Cardiac muscle cell (in vitro differentiated cells and primary cell): ENCODE data around the gene NLGN4X. TPM values are rescaled to one million over a fixed set of nuclear protein-coding genes. Genes with fewer than 3 reads are reported as not detected.

Experiments used
- DNase-seq, 2 donors: peaks; one replicate each; pipeline versions ENCODE4 v3.0.0 to v3.0.0-alpha.2; 2010 to 2017; ENCODE audit warnings: low read depth in 1 of 2, low spot score in 1 of 2
- H3K27ac ChIP-seq: fragments of 200-600 bp; sonication (generic); 2 replicates; pipeline ENCODE4 v1.5.1; 2016
- H3K27me3 ChIP-seq: fragments of 200-600 bp; sonication (generic); 2 replicates; pipeline ENCODE4 v1.6.0; 2016; ENCODE audit warnings: control low read depth
- H3K36me3 ChIP-seq: fragments of 200-600 bp; sonication (generic); 2 replicates; pipeline ENCODE4 v1.5.1; 2016; ENCODE audit warnings: control low read depth
- H3K4me1 ChIP-seq: fragments of 200-600 bp; sonication (generic); 2 replicates; pipeline ENCODE4 v1.8.1; 2017; ENCODE audit warnings: low read depth, mild to moderate bottlenecking, mixed run types
- H3K4me3 ChIP-seq: fragments of 200-600 bp; sonication (generic); 2 replicates; pipeline ENCODE4 v1.5.1; 2016; ENCODE audit warnings: mild to moderate bottlenecking
- H3K9me3 ChIP-seq: fragments of 200-600 bp; sonication (generic); 2 replicates; pipeline ENCODE4 v1.5.1; 2017; ENCODE audit warnings: low read depth, mild to moderate bottlenecking, control low read depth
- polyA plus RNA-seq: library from polyadenylated mRNA; unstranded; fragments of >200 nt; fragmentation: Nextera tagmentation; extraction: Ambion mirVana; gene quantifications from 2 replicates; pipeline ENCODE4 v1.2.1, GENCODE V29; 2016
- total RNA-seq: library from RNA; depleted of rRNA; stranded (reverse); fragments of >200 nt; gene quantifications from 2 replicates; pipeline ENCODE4 v1.2.3, GENCODE V29; 2016
- TF ChIP-seq, protein P1 (sequence below): IDR thresholded peaks from 2 replicates; pipeline ENCODE4 v1.5.1; 2012; ENCODE audit warnings: low read depth, mild to moderate bottlenecking, low read length

The NLGN4X gene
- total and polyA plus RNA-seq, 2 experiments from 2014 or later, result 4.2 to 6.9 TPM

DNA sequence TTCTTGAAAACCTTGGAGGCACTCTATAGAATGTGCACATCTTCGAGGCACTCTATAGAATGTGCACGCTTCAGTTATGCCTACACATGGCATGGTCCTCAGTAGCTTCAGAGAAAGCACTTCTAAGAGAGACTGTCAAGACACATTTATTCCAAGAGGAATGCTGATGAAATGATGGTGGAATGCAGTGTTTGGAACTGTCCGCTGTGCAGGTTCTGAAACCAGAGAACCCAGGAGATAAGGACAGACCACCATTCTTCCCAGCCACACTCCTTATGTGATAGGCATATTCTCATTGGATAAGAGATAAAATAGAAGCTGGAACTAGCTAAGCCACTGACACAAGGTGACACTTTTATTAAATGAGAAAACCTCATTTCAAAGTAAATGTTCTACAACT lies 263.3 kb downstream of the NLGN4X start:
- H3K4me1 ChIP-seq, result no peaks in the 10 kb centered on the region
- H3K36me3 ChIP-seq, result no peaks in the 10 kb centered on the region
- no peaks in the 10 kb centered on the region for H3K9me3 ChIP-seq
- TF ChIP-seq, protein P1, sequence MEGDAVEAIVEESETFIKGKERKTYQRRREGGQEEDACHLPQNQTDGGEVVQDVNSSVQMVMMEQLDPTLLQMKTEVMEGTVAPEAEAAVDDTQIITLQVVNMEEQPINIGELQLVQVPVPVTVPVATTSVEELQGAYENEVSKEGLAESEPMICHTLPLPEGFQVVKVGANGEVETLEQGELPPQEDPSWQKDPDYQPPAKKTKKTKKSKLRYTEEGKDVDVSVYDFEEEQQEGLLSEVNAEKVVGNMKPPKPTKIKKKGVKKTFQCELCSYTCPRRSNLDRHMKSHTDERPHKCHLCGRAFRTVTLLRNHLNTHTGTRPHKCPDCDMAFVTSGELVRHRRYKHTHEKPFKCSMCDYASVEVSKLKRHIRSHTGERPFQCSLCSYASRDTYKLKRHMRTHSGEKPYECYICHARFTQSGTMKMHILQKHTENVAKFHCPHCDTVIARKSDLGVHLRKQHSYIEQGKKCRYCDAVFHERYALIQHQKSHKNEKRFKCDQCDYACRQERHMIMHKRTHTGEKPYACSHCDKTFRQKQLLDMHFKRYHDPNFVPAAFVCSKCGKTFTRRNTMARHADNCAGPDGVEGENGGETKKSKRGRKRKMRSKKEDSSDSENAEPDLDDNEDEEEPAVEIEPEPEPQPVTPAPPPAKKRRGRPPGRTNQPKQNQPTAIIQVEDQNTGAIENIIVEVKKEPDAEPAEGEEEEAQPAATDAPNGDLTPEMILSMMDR, result no peak
- no peak overlapping the region for H3K27ac ChIP-seq
- H3K27me3 ChIP-seq, result no peaks in the 10 kb centered on the region
- no peak overlapping the region for H3K4me3 ChIP-seq
- peak in 1 of 2 donors; percentile 26 for DNase-seq

DNA sequence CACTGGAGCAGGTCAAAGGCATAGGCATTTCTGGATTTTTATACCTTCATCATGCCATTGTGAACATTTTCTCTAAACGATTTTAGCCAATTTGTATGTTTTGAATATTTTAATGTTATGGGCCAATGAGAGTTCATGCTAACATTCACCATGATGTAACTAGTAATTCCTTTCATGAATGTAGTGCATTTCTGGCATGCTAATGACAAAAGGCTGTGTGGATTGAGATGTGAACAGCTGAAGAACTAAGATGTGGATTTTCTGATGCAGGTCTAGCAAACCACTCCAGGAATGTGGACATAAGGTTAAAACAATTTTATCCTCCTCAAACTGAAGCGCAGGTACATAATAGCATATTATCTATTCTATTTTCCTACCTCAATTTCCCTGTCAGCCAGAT lies 269.4 kb downstream of the NLGN4X start:
- TF ChIP-seq, protein P1, result no peak
- DNase-seq, result no peak
- no peaks in the 10 kb centered on the region for H3K4me1 ChIP-seq
- no peaks in the 10 kb centered on the region for H3K36me3 ChIP-seq
- no peak overlapping the region for H3K4me3 ChIP-seq
- no peaks in the 10 kb centered on the region for H3K27me3 ChIP-seq
- no peak overlapping the region for H3K27ac ChIP-seq
- H3K9me3 ChIP-seq, result no peaks in the 10 kb centered on the region

- no peaks in the 10 kb centered on the region for H3K27me3 ChIP-seq
- no peaks in the 10 kb centered on the region for H3K36me3 ChIP-seq
- no peak overlapping the region for H3K4me3 ChIP-seq
- TF ChIP-seq, protein P1, result no peak
- no peaks in the 10 kb centered on the region for H3K4me1 ChIP-seq
- DNase-seq, result no peak
- H3K27ac ChIP-seq, result no peak overlapping the region
- H3K9me3 ChIP-seq, result no peaks in the 10 kb centered on the region
These were observed 270.1 kb downstream of the NLGN4X start for GRCh38 chrX:5958523-5958922.

DNA sequence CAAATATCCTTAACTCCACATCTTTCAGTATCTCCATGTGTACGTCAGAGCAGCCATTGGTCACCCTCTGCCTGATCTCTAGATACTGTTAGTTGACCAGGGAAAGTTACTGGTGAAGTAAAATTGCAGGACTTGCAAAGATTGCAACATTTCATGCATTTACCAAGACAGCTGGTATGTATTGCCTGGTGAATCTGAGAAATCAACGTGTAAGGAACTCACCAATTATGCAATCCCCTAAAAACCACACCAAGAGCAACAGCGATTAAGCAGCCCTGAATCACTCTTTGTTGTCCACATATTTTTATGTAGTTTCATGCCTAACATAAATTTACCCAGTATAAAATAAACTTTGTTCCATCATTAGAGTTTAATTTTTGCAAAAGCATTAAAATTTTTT lies 271.2 kb downstream of the NLGN4X start:
- DNase-seq, result peak in 1 of 2 donors; percentile 52
- H3K27ac ChIP-seq, result no peak overlapping the region
- no peak overlapping the region for H3K4me3 ChIP-seq
- TF ChIP-seq, protein P1, result no peak
- H3K4me1 ChIP-seq, result no peaks in the 10 kb centered on the region
- H3K27me3 ChIP-seq, result no peaks in the 10 kb centered on the region
- H3K9me3 ChIP-seq, result no peaks in the 10 kb centered on the region
- H3K36me3 ChIP-seq, result no peaks in the 10 kb centered on the region

- Histone ChIP-seq H3K4me1 (no peaks in the 10 kb centered on the region), H3K36me3 (no peaks in the 10 kb centered on the region), H3K9me3 (no peaks in the 10 kb centered on the region), H3K27me3 (no peaks in the 10 kb centered on the region), H3K4me3 (no peak overlapping the region), H3K27ac (no peak overlapping the region)
- TF ChIP-seq, protein P1, result no peak
- peak in 1 of 2 donors; percentile 50 for DNase-seq
These were observed 292.2 kb downstream of the NLGN4X start for GRCh38 chrX:5936438-5936837.

GRCh38 chrX:5928224-5928623 lies 300.4 kb downstream of the NLGN4X start:
- H3K27me3 ChIP-seq, result no peaks in the 10 kb centered on the region
- no peaks in the 10 kb centered on the region for H3K36me3 ChIP-seq
- TF ChIP-seq, protein P1, result no peak
- no peaks in the 10 kb centered on the region for H3K9me3 ChIP-seq
- DNase-seq, result no peak
- H3K4me1 ChIP-seq, result no peaks in the 10 kb centered on the region
- no peak overlapping the region for H3K27ac ChIP-seq
- no peak overlapping the region for H3K4me3 ChIP-seq
